ENCODE results near the gene RNH1. TPM values are rescaled to one million over a fixed set of nuclear protein-coding genes. Genes with fewer than 3 reads are reported as not detected.

RNH1 gene
- total and polyA plus RNA-seq, 10 of the 15 experiments (the other 5 are each of a cell fraction or from before 2014, with no cell fraction given) = 2.3 to 162 (median 72.1) TPM

- DNase-seq (ENCODE audit: low read depth, low spot score) (no peak), ATAC-seq (no peak), FAIRE-seq (no peak)
- Histone ChIP-seq H3K27me3 (replicated peaks in 1 of 2; ENCODE audit: control insufficient read depth in 2 of 2, insufficient read depth in 2 of 2, low read length in 1 of 2) (no peaks in the 10 kb centered on the region), H3K27ac (ENCODE audit: control insufficient read depth, insufficient read depth) (no peak overlapping the region), H4K20me1 (ENCODE audit: control insufficient read depth, insufficient read depth) (no peaks in the 10 kb centered on the region), H3K4me3 (no peak overlapping the region), H3K9ac (ENCODE audit: control insufficient read depth, insufficient read depth, low read length) (no peak overlapping the region), H3K36me3 (ENCODE audit: control insufficient read depth in 2 of 2, insufficient read depth in 2 of 2, low read length in 1 of 2) (peaks cover 0 to 3% of the 10 kb centered on the region in 2 experiments; a peak in 3 of 4 replicates), H3K4me2 (ENCODE audit: control insufficient read depth, insufficient read depth) (no peak overlapping the region), H3K79me2 (ENCODE audit: control insufficient read depth, insufficient read depth, low read length) (no peaks in the 10 kb centered on the region), H3K9me3 (replicated peaks; ENCODE audit: control insufficient read depth, insufficient read depth, low read length) (no peaks in the 10 kb centered on the region), H3K4me1 (ENCODE audit: control insufficient read depth, insufficient read depth, low read length) (peaks cover 18% of the 10 kb centered on the region), H2AFZ (ENCODE audit: control insufficient read depth, low read depth, low read length) (no peak overlapping the region)
- 96% methylated on average over 24 of the region's 24 CpGs for WGBS (ENCODE audit: insufficient coverage, insufficient replicate concordance, low lambda C conversion rate, missing lambda C conversion rate)
- intact Hi-C loops (cut with micrococcal nuclease; ENCODE audit: unreplicated experiment) (no loop called here), in situ Hi-C loops (cut with MboI) (no loop called here)
- SMC1A ChIA-PET (ENCODE audit: uncharacterized antibody, unreplicated experiment) = interaction anchor here (0.9 kb wide), 1 partner anchor 9 kb away, joined by 3 read pairs; no protein-coding TSS in a partner anchor
- RAD21 ChIA-PET (ENCODE audit: unreplicated experiment) = no interaction called here
- no TSS peak for BruUV-seq (replicated peaks)
- CTCF ChIA-PET = no interaction called here
- TF ChIP-seq, protein P1, sequence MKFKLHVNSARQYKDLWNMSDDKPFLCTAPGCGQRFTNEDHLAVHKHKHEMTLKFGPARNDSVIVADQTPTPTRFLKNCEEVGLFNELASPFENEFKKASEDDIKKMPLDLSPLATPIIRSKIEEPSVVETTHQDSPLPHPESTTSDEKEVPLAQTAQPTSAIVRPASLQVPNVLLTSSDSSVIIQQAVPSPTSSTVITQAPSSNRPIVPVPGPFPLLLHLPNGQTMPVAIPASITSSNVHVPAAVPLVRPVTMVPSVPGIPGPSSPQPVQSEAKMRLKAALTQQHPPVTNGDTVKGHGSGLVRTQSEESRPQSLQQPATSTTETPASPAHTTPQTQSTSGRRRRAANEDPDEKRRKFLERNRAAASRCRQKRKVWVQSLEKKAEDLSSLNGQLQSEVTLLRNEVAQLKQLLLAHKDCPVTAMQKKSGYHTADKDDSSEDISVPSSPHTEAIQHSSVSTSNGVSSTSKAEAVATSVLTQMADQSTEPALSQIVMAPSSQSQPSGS (IDR thresholded peaks at IDR 0.05; ENCODE audit: low read length) = no peak
- TF ChIP-seq NR2C1 (IDR thresholded peaks at IDR 0.05) (no peak), NR2F1 (conservative IDR thresholded peaks at IDR 0.05) (no peak), POLR2AphosphoS2 (IDR thresholded peaks at IDR 0.05; ENCODE audit: low read depth, low read length) (no peak), MTA2 (IDR thresholded peaks at IDR 0.05; ENCODE audit: low read depth) (no peak), USF1 (IDR thresholded peaks at IDR 0.05; ENCODE audit: borderline replicate concordance, extremely low read length, insufficient read depth, low read depth, low read length) (no peak), ASH2L (IDR thresholded peaks at IDR 0.05; ENCODE audit: borderline replicate concordance, low read depth) (no peak), FOXK2 (IDR thresholded peaks at IDR 0.05) (no peak), EED (IDR thresholded peaks at IDR 0.05; ENCODE audit: low read depth) (no peak), ZNF217 (IDR thresholded peaks at IDR 0.05) (no peak), JUND (IDR thresholded peaks at IDR 0.05; ENCODE audit: low read depth, low read length) (no peak), E4F1 (IDR thresholded peaks at IDR 0.05; ENCODE audit: borderline replicate concordance, partially characterized antibody) (no peak), ZNF274 (IDR thresholded peaks at IDR 0.05; ENCODE audit: insufficient read depth, insufficient read length) (no peak)
- POLR2A ChIA-PET = interaction anchor here (0.6 kb wide), 1 partner anchor 397 kb away, joined by 3 read pairs; no protein-coding TSS in a partner anchor
Measured at GRCh38 chr11:459511-460220, 47.4 kb downstream of the RNH1 start.
